GM18511 (cell line): ENCODE data around the gene EYS.
"Not testable (repeated sequence)": the region's sequence is repeated elsewhere in the genome, so short reads cannot be mapped to it uniquely, and the experiment has no call there.

Experiments used
- ATAC-seq: cut with Tn5 transposase; IDR thresholded peaks from one replicate; pipeline ENCODE4 v1.9.1; 2021; ENCODE audit warnings: mild to moderate bottlenecking, moderate library complexity; ENCODE audit not compliant: unreplicated experiment

EYS gene

GRCh38 chr6:65112435-65112834 is 594.6 kb downstream of the EYS start:
- no peak for ATAC-seq

GRCh38 chr6:65110031-65110430 is 597.0 kb downstream of the EYS start:
- ATAC-seq, result no peak

GRCh38 chr6:65098349-65098748 is 608.7 kb downstream of the EYS start:
- no peak for ATAC-seq

DNA sequence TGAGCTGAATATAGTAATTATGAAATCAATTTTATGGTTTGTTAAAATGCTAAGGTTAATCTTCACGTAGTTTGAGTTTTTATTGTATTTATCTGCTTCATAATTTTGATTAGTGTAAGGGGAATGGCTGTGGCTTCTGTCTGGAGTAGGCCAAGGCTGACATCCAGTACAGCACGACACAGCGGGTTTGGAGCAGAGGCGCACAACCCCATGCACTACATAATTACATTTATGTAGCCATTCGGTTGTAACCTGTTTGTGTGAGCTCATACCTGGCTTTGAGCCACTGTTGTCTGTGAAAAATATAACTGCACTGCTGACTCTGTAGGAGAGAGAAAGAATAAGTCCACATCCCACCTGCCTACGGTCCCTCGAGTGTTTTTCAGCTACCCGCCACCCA is 615.5 kb downstream of the EYS start:
- ATAC-seq, result no peak

- ATAC-seq, result no peak
Measured at GRCh38 chr6:65088575-65088974, 618.5 kb downstream of the EYS start.

DNA sequence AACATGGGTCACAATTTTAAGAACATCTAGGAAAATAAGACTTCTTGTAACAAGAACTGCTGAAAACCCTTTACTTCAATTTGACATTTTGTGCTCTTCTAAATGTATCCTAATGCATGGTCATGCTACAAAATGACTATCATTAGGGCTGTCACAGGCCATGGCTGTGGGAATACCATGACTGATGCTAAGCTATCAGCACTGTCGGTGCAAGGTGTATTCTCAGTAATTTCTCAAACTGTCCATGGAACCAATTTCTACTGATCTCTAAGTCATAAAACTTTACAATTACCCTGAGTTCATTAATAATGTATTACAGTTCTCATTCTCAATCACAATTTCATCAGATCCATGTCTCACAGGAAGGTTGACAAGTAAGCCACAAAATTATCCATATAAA is 625.3 kb downstream of the EYS start:
- ATAC-seq, result no peak

- no peak for ATAC-seq
Measured at GRCh38 chr6:65075705-65076230, 631.3 kb downstream of the EYS start.

GRCh38 chr6:65072500-65072899 is 634.5 kb downstream of the EYS start:
- no peak for ATAC-seq

GRCh38 chr6:65071480-65071879 is 635.5 kb downstream of the EYS start:
- ATAC-seq, result no peak

GRCh38 chr6:65064844-65065243 is 642.2 kb downstream of the EYS start:
- ATAC-seq, result no peak

DNA sequence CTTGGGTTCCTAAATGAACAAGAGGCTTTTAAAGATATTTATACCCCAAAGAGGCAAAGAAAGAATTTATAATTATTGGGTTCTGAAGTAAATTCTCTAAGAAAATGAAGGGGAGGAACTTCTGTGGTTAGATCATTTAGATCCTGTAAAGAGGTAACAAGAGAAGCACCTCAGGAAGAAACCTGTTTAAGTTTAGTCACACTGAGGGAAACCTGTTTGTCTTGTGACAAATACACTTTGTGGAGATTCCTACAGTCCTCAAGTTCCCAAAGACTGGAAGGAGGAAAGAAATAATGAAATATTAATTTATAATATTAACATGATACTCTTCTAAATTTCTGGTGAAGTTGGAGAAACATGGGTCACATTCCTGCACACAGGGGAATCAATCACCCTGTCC is 647.5 kb downstream of the EYS start:
- ATAC-seq, result no peak

GRCh38 chr6:65055545-65055944 is 651.5 kb downstream of the EYS start:
- no peak for ATAC-seq

GRCh38 chr6:65052626-65053025 is 654.4 kb downstream of the EYS start:
- no peak for ATAC-seq

GRCh38 chr6:65045801-65046200 is 661.2 kb downstream of the EYS start:
- no peak for ATAC-seq

DNA sequence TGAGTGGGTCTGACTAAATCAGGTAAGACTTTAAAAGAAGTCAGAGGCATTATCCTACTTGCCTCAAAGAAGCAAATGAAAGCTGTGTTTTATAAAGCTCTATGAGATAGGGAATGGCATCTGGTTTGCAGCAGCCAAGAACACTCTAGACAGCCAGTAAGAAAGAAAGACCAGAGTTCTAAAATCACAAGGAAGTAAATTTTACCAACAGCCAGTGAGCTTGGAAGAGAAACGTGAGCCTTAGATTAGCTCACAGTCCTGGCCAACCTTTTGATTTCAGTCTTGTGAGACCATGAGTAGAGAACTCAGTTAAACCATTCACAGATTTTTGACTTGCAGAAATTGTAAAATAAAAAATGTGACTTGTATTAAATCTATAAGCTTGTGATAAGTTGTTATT is 693.0 kb downstream of the EYS start:
- ATAC-seq, result no peak

- ATAC-seq, result no peak
Measured at GRCh38 chr6:65006788-65007187, 700.2 kb downstream of the EYS start.

- no peak for ATAC-seq
Measured at GRCh38 chr6:65004283-65004682, 702.7 kb downstream of the EYS start.

DNA sequence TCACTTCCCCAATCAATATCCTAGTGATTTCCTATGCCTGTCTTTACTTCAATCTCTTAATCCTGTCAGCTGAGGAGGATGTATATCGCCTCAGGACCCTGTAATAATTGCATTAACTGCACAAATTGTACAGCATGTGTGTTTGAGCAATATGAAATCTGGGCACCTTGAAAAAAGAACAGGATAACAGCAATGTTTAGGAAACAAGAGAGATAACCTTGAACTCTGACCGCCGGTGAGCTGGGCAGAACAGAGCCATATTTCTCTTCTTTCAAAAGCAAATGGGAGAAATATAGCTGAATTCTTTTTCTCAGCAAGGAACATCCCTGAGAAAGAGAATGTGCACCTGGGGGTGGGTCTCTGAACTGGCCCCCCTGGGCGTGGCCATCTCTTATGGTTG is 704.1 kb downstream of the EYS start:
- not testable (repeated sequence) for ATAC-seq

- ATAC-seq, result no peak
Measured at GRCh38 chr6:65000815-65001214, 706.2 kb downstream of the EYS start.

- no peak for ATAC-seq
Measured at GRCh38 chr6:64998204-64998603, 708.8 kb downstream of the EYS start.

DNA sequence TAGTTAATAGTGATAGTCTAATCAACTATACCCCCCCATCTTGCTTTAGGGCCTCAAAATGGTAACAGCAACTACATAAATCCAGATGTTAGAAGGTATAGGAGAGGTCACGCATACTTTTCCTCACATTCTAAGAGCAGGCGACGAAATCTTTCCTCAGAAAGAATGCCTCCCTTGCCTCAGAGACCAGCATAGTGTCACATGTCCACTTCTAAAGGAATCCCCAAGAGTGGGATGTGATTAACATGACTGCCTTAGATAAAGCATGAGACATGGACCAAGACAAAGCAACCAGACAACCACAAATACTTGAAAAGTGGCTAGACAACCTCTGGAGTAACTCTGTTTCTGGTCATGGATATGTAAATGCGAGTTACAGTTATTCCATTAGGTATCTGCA is 710.7 kb downstream of the EYS start:
- no peak for ATAC-seq

GRCh38 chr6:64990652-64991304 is 716.2 kb downstream of the EYS start:
- ATAC-seq, result no peak

- no peak for ATAC-seq
Measured at GRCh38 chr6:64988148-64988547, 718.9 kb downstream of the EYS start.
